ENCODE data around the gene DPYD. TPM values are rescaled to one million over a fixed set of nuclear protein-coding genes. Genes with fewer than 3 reads are reported as not detected.

Gene DPYD
- total and polyA plus RNA-seq, 9 of the 15 experiments (the other 6 are each of a cell fraction or from before 2014, with no cell fraction given) = 0.03 to 0.25 (median 0.08) TPM; not detected in 2

GRCh38 chr1:97383797-97384196, 537.0 kb downstream of the DPYD start (continued):
- TF ChIP-seq ATF6 (CRISPR knock-in tag; IDR thresholded peaks at IDR 0.05) (no peak), YY1 (IDR thresholded peaks at IDR 0.05; ENCODE audit: borderline replicate concordance in 1 of 3, control insufficient read depth in 1 of 3, extremely low read depth in 1 of 3, insufficient read depth in 3 of 3, insufficient read length in 1 of 3, insufficient replicate concordance in 2 of 3, low read depth in 1 of 3, low read length in 2 of 3) (no peak), ZNF398 (CRISPR knock-in tag; IDR thresholded peaks at IDR 0.05) (no peak), TSHZ1 (CRISPR knock-in tag; IDR thresholded peaks at IDR 0.05) (no peak), ILK (tag; IDR thresholded peaks at IDR 0.05; ENCODE audit: borderline replicate concordance, low read depth) (no peak), MITF (IDR thresholded peaks at IDR 0.05) (no peak), PCBP2 (IDR thresholded peaks at IDR 0.05; ENCODE audit: low read depth, low read length, poor library complexity, severe bottlenecking) (no peak), EZH2 (IDR thresholded peaks at IDR 0.05; ENCODE audit: borderline replicate concordance, low read depth, low read length) (no peak), POLR3G (IDR thresholded peaks at IDR 0.05; ENCODE audit: extremely low read depth, insufficient read length, insufficient replicate concordance) (no peak)
